IPS-11a (cell line): Measurements from ENCODE around the gene INS.

ENCODE experiments used
- H3K4me3 ChIP-seq: one replicate; pipeline ENCODE4 v1.5.1; 2013; ENCODE audit warnings: low read depth, low read length, control low read depth

INS gene

GRCh38 chr11:2167141-2168045, 6.4 kb upstream of the INS start:
- no peak overlapping the region for H3K4me3 ChIP-seq

- no peak overlapping the region for H3K4me3 ChIP-seq
Observed at GRCh38 chr11:2166091-2166851, 5.3 kb upstream of the INS start.

GRCh38 chr11:2165571-2165970, 4.6 kb upstream of the INS start:
- H3K4me3 ChIP-seq = no peak overlapping the region

- no peak overlapping the region for H3K4me3 ChIP-seq
Observed at GRCh38 chr11:2164861-2165555, 4.0 kb upstream of the INS start.

GRCh38 chr11:2164081-2164480, 3.1 kb upstream of the INS start:
- no peak overlapping the region for H3K4me3 ChIP-seq

GRCh38 chr11:2163428-2163978, 2.5 kb upstream of the INS start:
- H3K4me3 ChIP-seq = no peak overlapping the region

- no peak overlapping the region for H3K4me3 ChIP-seq
Observed at GRCh38 chr11:2159536-2160413, 1.2 kb downstream of the INS start.

GRCh38 chr11:2158966-2159365, 2.0 kb downstream of the INS start:
- H3K4me3 ChIP-seq = no peak overlapping the region

- no peak overlapping the region for H3K4me3 ChIP-seq
Observed at GRCh38 chr11:2158296-2158737, 2.7 kb downstream of the INS start.

- H3K4me3 ChIP-seq = no peak overlapping the region
Observed at GRCh38 chr11:2157294-2158040, 3.5 kb downstream of the INS start.

GRCh38 chr11:2156416-2157182, 4.4 kb downstream of the INS start:
- H3K4me3 ChIP-seq = no peak overlapping the region

- no peak overlapping the region for H3K4me3 ChIP-seq
Observed at GRCh38 chr11:2155511-2155910, 5.5 kb downstream of the INS start.

- H3K4me3 ChIP-seq = no peak overlapping the region
Observed at GRCh38 chr11:2154889-2155288, 6.1 kb downstream of the INS start.

- no peak overlapping the region for H3K4me3 ChIP-seq
Observed at GRCh38 chr11:2154195-2154585, 6.8 kb downstream of the INS start.

- no peak overlapping the region for H3K4me3 ChIP-seq
Observed at GRCh38 chr11:2153581-2154194, 7.3 kb downstream of the INS start.

GRCh38 chr11:2151500-2152257, 9.3 kb downstream of the INS start:
- H3K4me3 ChIP-seq = no peak overlapping the region
